Stimulated activated CD4-positive, alpha-beta T cell treated with anti-CD3 and anti-CD28 coated beads, Interleukin-2, amount 100 ng/mL, for 4 hours (primary cell): ENCODE results near the gene PEX11B.
A peak's percentile ranks its signal among the peaks of the same experiment; 100 is the strongest.
"Not testable (repeated sequence)": the region's sequence is repeated elsewhere in the genome, so short reads cannot be mapped to it uniquely, and the experiment has no call there.

Experiments
- DNase-seq: peaks from one replicate; pipeline ENCODE4 v3.0.0-alpha.2; 2020; ENCODE audit warnings: low read depth

Gene PEX11B

DNA sequence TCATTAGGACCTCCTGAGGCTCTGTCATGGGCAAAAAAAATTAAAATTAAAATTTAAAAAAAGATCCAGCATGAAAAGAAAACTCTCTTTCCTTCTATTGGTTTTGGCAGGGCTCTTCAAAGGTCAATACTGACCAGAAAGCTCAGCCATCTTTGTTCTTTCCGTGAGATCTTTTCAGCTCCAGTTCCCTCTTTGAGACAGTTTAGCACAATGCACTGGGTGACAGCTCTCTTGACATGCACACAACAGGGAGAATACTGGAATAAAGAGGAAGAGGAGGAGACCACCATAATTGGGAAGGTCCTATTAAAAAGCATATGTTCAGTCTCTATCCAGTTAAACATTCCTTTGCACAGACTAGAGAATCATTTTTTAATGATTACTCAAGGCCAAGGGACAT, 33.0 kb upstream of the PEX11B start:
- DNase-seq, result no peak

DNA sequence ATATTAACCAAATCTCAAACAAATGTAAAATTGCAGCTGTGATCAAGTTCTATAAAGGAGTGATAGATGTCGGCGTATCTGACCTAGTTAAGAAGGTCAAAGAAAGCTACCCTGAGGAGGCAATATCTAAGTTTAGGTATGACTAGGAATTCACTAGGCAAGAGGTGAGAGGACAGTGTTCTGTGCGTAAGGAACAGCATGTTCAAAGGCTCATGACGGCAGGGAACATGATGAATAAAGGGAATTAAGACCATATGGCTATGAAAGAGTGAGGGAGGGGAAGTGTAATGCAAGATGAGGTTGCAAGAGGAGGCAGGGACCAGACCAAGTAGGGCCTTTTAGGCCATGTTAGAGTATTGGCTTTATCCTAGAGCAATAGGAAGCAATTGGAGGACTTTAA, 30.7 kb upstream of the PEX11B start:
- DNase-seq, result no peak

- no peak for DNase-seq
These were observed 29.0 kb upstream of the PEX11B start for GRCh38 chr1:145947551-145947950.

DNA sequence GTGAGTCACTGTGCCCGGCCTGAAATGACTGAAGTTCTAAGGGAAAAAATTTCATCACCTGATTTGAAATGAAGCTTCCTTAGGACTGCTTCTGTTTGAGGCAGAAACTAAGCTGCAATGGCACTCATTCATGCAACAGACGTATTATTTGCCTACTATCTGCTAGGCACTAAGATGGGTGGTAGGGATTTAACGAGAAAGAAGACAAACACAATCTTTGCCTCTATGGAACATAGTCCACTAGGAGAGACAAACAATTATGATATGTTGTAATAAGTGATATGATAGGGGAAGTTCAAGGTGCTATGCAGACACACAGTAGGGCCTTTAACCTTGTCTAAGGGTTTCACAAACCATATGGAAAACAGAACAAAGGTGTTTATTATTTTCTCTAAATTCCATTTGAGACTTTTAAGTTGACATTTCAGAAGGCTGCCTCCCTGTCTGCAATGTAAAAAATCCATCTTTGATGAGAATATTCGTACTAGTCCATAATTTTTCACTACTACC, 28.0 kb upstream of the PEX11B start:
- DNase-seq, result no peak

DNA sequence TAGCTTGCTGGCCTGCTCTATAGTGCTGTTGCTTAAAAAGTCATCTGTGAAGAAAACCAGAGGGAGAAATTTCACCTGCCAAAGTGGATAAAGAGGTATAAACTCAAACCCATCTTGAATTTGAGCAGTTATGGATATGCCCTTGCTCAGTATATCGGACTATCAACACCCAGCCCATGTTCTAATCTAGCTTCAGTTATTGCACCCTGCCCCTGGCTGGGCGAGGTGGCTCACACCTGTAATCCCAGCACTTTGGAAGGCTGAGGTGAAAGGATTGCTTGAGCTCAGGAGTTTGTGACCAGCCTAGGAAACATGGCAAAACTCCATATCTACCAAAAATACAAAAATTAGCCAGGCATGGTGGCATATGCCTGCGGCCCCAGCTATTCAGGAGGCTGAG, 26.0 kb upstream of the PEX11B start:
- no peak for DNase-seq

GRCh38 chr1:145942871-145943270, 24.4 kb upstream of the PEX11B start:
- DNase-seq, result no peak

DNA sequence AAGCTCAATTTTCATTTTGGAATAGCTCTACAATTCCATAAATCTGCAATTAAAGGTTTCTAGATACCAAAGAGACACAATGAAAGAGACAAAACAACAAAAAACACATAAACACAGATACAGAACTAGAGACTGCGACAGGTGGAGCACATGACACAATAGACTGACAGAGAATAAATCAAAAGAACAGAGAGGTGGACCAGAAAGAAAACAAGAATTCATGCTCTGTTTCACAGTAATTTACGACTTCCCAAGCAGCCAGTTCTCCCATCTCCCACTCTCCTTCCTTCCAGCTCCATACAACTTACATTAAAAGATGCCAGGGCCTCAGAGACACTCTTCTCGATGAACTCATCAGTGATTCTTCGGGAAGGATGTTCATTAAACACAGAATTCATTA, 23.9 kb upstream of the PEX11B start:
- no peak for DNase-seq

- no peak for DNase-seq
These were observed 18.9 kb upstream of the PEX11B start for GRCh38 chr1:145937436-145937835.

GRCh38 chr1:145936247-145936646, 17.7 kb upstream of the PEX11B start:
- DNase-seq, result no peak

- no peak for DNase-seq
These were observed 17.2 kb upstream of the PEX11B start for GRCh38 chr1:145935708-145936107.

DNA sequence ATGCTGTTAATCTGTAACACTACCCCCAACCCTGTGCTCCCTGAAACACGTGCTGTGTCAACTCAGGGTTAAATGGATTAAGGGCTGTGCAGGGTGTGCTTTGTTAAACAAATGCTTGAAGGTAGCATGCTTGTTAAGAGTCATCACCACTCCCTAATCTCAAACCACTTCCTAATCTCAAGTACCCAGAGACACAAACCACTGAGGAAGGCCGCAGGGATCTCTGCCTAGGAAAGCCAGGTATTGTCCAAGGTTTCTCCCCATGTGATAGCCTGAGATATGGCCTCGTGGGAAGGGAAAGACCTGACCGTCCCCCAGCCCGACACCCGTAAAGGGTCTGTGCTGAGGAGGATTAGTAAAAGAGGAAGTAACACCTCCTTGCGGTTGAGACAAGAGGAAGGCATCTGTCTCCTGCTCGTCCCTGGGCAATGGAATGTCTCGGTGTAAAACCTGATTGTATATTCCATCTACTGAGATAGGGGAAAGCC, 14.0 kb upstream of the PEX11B start:
- not testable (repeated sequence) for DNase-seq

- no peak for DNase-seq
These were observed 9.6 kb upstream of the PEX11B start for GRCh38 chr1:145927916-145928643.

DNA sequence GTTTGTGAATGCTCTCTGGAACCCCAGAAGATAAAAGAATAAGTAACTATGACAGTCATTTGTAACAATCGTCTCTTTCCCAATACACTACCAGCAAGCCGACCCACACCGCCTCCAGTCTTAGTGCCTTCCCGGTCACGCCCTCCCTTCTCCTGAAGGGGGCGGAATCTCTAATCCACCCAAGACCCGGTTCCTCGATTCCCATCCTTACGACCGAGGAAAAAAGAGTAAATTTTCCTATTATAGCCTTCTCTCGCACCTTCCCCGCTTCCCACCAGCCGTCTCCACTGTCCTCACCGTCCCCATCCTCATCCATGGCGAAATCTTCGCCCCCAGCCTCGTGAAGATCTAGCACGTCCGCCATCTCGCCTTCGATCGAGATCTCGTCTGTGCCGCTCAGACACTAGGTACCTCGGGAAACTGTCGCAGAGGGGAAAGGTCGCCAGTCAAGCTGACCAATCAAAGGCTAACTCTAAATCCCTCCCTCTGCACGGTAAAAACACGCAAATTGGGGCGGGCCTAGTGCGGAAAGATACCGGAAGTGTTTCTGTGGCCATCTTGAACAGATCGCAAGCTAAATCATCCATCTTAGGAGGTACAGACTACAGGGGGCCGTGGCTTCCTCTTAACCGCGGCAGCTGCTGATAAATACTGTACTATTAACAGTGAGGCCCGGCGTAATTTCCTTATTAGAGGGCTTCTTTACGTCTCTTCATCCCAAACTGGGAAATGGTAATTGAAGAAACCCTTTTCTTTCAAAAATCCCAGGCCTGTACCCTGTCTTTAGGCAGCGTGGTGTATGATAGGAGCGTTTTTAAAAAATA, 8.8 kb upstream of the PEX11B start, which contains the start of gene RBM8A:
TSS of gene RBM8A (minus strand) at position 422 of the 824 bp plus-strand sequence. CDS start at position 364, 58 bp downstream.
- DNase-seq, result peak; percentile 93

- DNase-seq, result peak; percentile 38
These were observed 8.2 kb upstream of the PEX11B start for GRCh38 chr1:145926686-145927062.

DNA sequence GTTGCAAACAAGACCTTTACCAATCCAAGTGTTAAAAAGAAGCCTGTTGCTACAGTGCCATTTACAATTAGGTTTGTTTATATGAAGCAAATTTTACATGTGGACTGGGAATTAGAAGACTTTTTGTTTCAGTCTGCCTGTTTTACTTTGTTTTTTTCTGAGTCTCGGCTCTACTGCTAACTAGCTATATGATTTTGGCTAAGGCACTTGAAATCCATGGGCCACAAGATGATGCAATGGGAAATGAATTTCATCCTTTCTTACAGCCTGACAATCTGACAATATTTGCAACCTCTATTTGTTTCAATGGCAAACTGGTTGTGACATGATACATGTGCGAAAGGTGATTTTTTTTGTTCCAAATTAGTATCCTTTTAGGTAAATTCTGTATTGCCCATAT, 3.7 kb upstream of the PEX11B start:
- no peak for DNase-seq

GRCh38 chr1:145920297-145920696, 1.8 kb upstream of the PEX11B start:
- not testable (repeated sequence) for DNase-seq

GRCh38 chr1:145918992-145919939, 749 bp upstream of the PEX11B start:
- DNase-seq, result no peak

DNA sequence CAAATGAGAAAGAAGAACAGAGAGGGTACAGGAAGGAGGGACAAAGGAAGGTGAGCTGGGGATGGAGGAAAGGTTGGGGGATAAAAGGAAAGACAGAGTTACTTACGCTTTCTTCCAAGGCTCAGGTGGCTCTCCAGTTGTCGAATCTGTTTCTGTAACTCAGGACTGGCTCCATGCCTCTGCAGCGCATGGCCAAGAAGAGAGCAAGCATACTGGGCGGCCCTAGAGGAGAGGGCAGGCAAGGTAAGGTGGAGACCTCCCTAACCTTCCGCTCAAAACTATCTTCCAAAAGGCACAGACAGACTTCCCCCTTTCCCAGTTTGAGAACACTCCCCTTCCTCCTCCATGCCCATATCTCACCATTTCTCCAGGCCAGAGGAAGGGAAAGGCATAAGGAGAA, 922 bp downstream of the PEX11B start:
- no peak for DNase-seq

- DNase-seq, result no peak
These were observed 1.8 kb downstream of the PEX11B start for GRCh38 chr1:145916745-145917144.

DNA sequence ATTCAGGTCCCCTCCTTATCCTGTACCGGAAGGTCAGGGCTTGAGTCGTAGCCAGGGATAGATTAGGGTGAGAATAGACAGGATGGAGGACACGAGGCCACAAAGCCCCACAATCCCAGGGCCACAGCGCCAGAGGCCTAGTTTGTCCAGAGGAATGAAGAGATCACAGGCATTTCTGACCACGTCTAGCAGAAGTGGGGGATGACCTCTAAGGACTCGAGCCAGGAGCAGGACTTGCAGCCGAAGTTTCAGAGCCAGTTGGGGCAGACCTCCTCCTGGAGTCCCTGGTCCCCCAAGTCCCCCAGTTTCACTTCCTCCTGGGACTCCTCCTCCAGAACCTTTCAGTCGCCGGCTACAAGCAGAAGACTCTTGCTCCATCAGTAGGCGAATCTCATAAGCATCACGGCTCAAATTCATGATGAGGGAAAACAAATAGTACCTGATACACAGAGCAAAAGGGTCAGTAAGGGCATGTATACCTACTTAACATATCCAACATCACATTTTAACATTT, 6.3 kb downstream of the PEX11B start:
- DNase-seq, result no peak

GRCh38 chr1:145908653-145909052, 9.9 kb downstream of the PEX11B start:
- DNase-seq, result no peak
